Right lobe of liver (tissue), 4 donors: ENCODE measurements around the gene ITGAD.

ENCODE experiments used
- POLR2A ChIP-seq: fragments of 450-650 bp; IDR thresholded peaks from one replicate; pipeline ENCODE4 v1.6.1; 2017; ENCODE audit warnings: antibody characterized with exemption, mild to moderate bottlenecking
- TF ChIP-seq, protein P1 (sequence below), 4 donors: fragments of 200-600 bp in 3 of 4; fragments of 450-650 bp in 1 of 4; IDR thresholded peaks; one replicate each; pipeline versions ENCODE4 v1.5.1 to v1.8.0; 2016 to 2022; ENCODE audit warnings: antibody characterized with exemption in 4 of 4, mild to moderate bottlenecking in 2 of 4
- donor health status: DM: no; HTN: no; CAD: no.
- donor health status: DM: no; HTN: no; CAD: no.
- donor health status: DM: no; HTN: yes; CAD: no.

DNA sequence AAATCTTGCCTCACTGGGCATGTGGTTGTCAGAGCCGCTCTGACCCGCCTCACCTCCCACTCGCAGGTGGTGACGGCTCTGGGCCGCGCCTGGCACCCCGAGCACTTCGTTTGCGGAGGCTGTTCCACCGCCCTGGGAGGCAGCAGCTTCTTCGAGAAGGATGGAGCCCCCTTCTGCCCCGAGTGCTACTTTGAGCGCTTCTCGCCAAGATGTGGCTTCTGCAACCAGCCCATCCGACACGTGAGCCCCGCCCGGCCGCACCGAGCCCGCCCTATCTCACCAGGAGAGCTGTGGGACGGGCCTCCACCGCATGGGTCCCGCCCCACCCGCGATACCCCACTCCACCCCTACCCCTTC is 82.8 kb downstream of the ITGAD start:
- no peak for TF ChIP-seq POLR2A
- TF ChIP-seq, protein P1, sequence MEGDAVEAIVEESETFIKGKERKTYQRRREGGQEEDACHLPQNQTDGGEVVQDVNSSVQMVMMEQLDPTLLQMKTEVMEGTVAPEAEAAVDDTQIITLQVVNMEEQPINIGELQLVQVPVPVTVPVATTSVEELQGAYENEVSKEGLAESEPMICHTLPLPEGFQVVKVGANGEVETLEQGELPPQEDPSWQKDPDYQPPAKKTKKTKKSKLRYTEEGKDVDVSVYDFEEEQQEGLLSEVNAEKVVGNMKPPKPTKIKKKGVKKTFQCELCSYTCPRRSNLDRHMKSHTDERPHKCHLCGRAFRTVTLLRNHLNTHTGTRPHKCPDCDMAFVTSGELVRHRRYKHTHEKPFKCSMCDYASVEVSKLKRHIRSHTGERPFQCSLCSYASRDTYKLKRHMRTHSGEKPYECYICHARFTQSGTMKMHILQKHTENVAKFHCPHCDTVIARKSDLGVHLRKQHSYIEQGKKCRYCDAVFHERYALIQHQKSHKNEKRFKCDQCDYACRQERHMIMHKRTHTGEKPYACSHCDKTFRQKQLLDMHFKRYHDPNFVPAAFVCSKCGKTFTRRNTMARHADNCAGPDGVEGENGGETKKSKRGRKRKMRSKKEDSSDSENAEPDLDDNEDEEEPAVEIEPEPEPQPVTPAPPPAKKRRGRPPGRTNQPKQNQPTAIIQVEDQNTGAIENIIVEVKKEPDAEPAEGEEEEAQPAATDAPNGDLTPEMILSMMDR (IDR thresholded peaks at IDR 0.05): no peak
